ELR (cell line): ENCODE results near the gene MAPK4.

Source experiments
- DNase-seq: peaks from one replicate; pipeline ENCODE4 v3.0.0-alpha.2; 2015; ENCODE audit warnings: low read depth

MAPK4 gene

GRCh38 chr18:50654658-50655550 lies 95.0 kb downstream of the MAPK4 start:
- DNase-seq, result no peak

GRCh38 chr18:50656396-50656795 lies 96.5 kb downstream of the MAPK4 start:
- DNase-seq, result no peak

GRCh38 chr18:50656841-50657470 lies 97.1 kb downstream of the MAPK4 start:
- DNase-seq, result no peak

GRCh38 chr18:50658601-50659000 lies 98.7 kb downstream of the MAPK4 start:
- DNase-seq, result no peak

GRCh38 chr18:50659091-50660003 lies 99.5 kb downstream of the MAPK4 start:
- peak; percentile 46 for DNase-seq

- DNase-seq, result no peak
Measured at GRCh38 chr18:50661013-50661412, 101.1 kb downstream of the MAPK4 start.

- DNase-seq, result peak; percentile 24
Measured at GRCh38 chr18:50662177-50662576, 102.3 kb downstream of the MAPK4 start.

- DNase-seq, result no peak
Measured at GRCh38 chr18:50662775-50663383, 103.0 kb downstream of the MAPK4 start.

- DNase-seq, result no peak
Measured at GRCh38 chr18:50663626-50664441, 103.9 kb downstream of the MAPK4 start.

GRCh38 chr18:50665015-50665414 lies 105.1 kb downstream of the MAPK4 start:
- DNase-seq, result no peak

GRCh38 chr18:50665519-50665918 lies 105.6 kb downstream of the MAPK4 start:
- DNase-seq, result no peak

- no peak for DNase-seq
Measured at GRCh38 chr18:50666536-50666935, 106.6 kb downstream of the MAPK4 start.

- no peak for DNase-seq
Measured at GRCh38 chr18:50671376-50671775, 111.5 kb downstream of the MAPK4 start.

- DNase-seq, result no peak
Measured at GRCh38 chr18:50674307-50674980, 114.6 kb downstream of the MAPK4 start.

- no peak for DNase-seq
Measured at GRCh38 chr18:50675043-50675442, 115.2 kb downstream of the MAPK4 start.

GRCh38 chr18:50678651-50679050 lies 118.8 kb downstream of the MAPK4 start:
- DNase-seq, result no peak

GRCh38 chr18:50679056-50679455 lies 119.2 kb downstream of the MAPK4 start:
- no peak for DNase-seq

- DNase-seq, result no peak
Measured at GRCh38 chr18:50679656-50680055, 119.8 kb downstream of the MAPK4 start.

- no peak for DNase-seq
Measured at GRCh38 chr18:50680966-50681365, 121.1 kb downstream of the MAPK4 start.

GRCh38 chr18:50682852-50683251 lies 123.0 kb downstream of the MAPK4 start:
- DNase-seq, result no peak

GRCh38 chr18:50686409-50686808 lies 126.5 kb downstream of the MAPK4 start:
- no peak for DNase-seq
